AG04450 (cell line): ENCODE data around the gene MYPN. TPM values are rescaled to one million over a fixed set of nuclear protein-coding genes. Genes with fewer than 3 reads are reported as not detected.

Experiments
- CTCF ChIA-PET: fragments of 300-600, 350-600 bp; formaldehyde crosslinking; extraction: SDS; loops from one replicate; lab custom pipeline; 2022; ENCODE audit warnings: antibody characterized with exemption, inconsistent platforms; lab: Charles Lee
- POLR2A ChIA-PET: fragments of 350-600 bp; formaldehyde crosslinking; extraction: SDS; loops from one replicate; lab custom pipeline; 2021; ENCODE audit warnings: antibody characterized with exemption, inconsistent platforms; lab: Yijun Ruan, JAX
- DNase-seq: peaks from one replicate; pipeline ENCODE4 v3.0.0-alpha.2; 2011; ENCODE audit warnings: low read depth, low spot score
- H3K27ac ChIP-seq: one replicate; pipeline ENCODE4 v1.5.1; 2012; ENCODE audit warnings: low read depth, low read length, control low read depth
- H3K27me3 ChIP-seq: one replicate; pipeline ENCODE4 v1.6.0; 2012; ENCODE audit warnings: low read length; ENCODE audit not compliant: control insufficient read depth, insufficient read depth
- H3K4me3 ChIP-seq: 2 replicates; pipeline ENCODE4 v1.5.1; 2011; ENCODE audit warnings: mild to moderate bottlenecking, low read depth, low read length, control low read depth
- H3K9me3 ChIP-seq: 2 replicates; pipeline ENCODE4 v1.5.1; 2012; ENCODE audit warnings: low read length; ENCODE audit not compliant: control insufficient read depth, insufficient read depth
- CTCF ChIP-seq: IDR thresholded peaks from 2 replicates; pipeline ENCODE4 v1.5.1; 2011; ENCODE audit warnings: low read depth, low read length, control low read depth, inconsistent platforms
- polyA plus RNA-seq: library from polyadenylated mRNA; depleted of rRNA; stranded (reverse); fragments of >200 nt; gene quantifications from 2 replicates; pipeline ENCODE4 v1.2.3, GENCODE V29; 2011

MYPN gene
- polyA plus RNA-seq, 1 experiment, result 2.9 TPM

- DNase-seq, result no peak
- POLR2A ChIA-PET, result no interaction called here
- H3K27ac ChIP-seq, result no peak overlapping the region
- H3K27me3 ChIP-seq, result no peaks in the 10 kb centered on the region
- TF ChIP-seq CTCF, result no peak
- CTCF ChIA-PET, result interaction anchor here (0.6 kb wide), 2 partner anchors 67 to 150 kb away, joined by 3 to 5 read pairs; no protein-coding TSS in a partner anchor
- H3K9me3 ChIP-seq, result no peaks in the 10 kb centered on the region
- no peak overlapping the region for H3K4me3 ChIP-seq
Observed at GRCh38 chr10:68151453-68151852, 42.2 kb downstream of the MYPN start.

- CTCF ChIA-PET, result interaction anchor here (0.7 to 7.7 kb wide), 3 partner anchors 59 to 148 kb away, joined by 3 to 197 read pairs (median 5); no protein-coding TSS in a partner anchor
- DNase-seq, result peak; percentile 88
Observed at GRCh38 chr10:68153473-68154210, 44.4 kb downstream of the MYPN start.

GRCh38 chr10:68154211-68154497, 44.9 kb downstream of the MYPN start:
- peak overlapping the region; percentile 89 for H3K27ac ChIP-seq
- no peak for TF ChIP-seq CTCF
- DNase-seq, result peak; percentile 47
- H3K9me3 ChIP-seq, result no peaks in the 10 kb centered on the region
- H3K4me3 ChIP-seq, result peak overlapping the region; percentile 35
- no peaks in the 10 kb centered on the region for H3K27me3 ChIP-seq
- ChIA-PET POLR2A (no interaction called here), CTCF (interaction anchor here (1.0 to 7.7 kb wide), 3 partner anchors 69 to 298 kb away, joined by 5 to 197 read pairs (median 36); no protein-coding TSS in a partner anchor)

More at GRCh38 chr10:68153473-68154210, 44.4 kb downstream of the MYPN start:
- H3K27me3 ChIP-seq, result no peaks in the 10 kb centered on the region
- H3K27ac ChIP-seq, result peak overlapping the region; percentile 89
- peak overlapping the region; percentile 35 for H3K4me3 ChIP-seq
- POLR2A ChIA-PET, result interaction anchor here (0.5 to 0.7 kb wide), 2 partner anchors 69 to 118 kb away, joined by 3 to 5 read pairs; no protein-coding TSS in a partner anchor
- no peaks in the 10 kb centered on the region for H3K9me3 ChIP-seq
- TF ChIP-seq CTCF, result no peak

- DNase-seq, result no peak
- no peaks in the 10 kb centered on the region for H3K27me3 ChIP-seq
- no peak for TF ChIP-seq CTCF
- H3K9me3 ChIP-seq, result no peaks in the 10 kb centered on the region
- ChIA-PET CTCF (interaction anchor here (0.6 to 7.7 kb wide), 42 partner anchors 10 to 459 kb away, joined by 3 to 197 read pairs (median 6); partner anchors contain the start of genes DNAJC12 and MYPN), POLR2A (interaction anchor here (0.6 to 1.3 kb wide), 3 partner anchors 19 to 68 kb away, joined by 3 read pairs; no protein-coding TSS in a partner anchor)
- H3K27ac ChIP-seq, result no peak overlapping the region
- H3K4me3 ChIP-seq, result no peak overlapping the region
Observed at GRCh38 chr10:68155615-68156210, 46.4 kb downstream of the MYPN start.
